Activated T-helper 1 cell treated with anti-CD3 and anti-CD28 coated beads, Interleukin-2, amount 50 U/mL, for 16 hours (primary cell): ENCODE data around the gene MMP19.
"Not testable (repeated sequence)": the region's sequence is repeated elsewhere in the genome, so short reads cannot be mapped to it uniquely, and the experiment has no call there.

ENCODE experiments used
- DNase-seq, 2 donors: peaks; one replicate each; pipeline ENCODE4 v3.0.0-alpha.2; 2020; ENCODE audit warnings: low read depth in 1 of 2, low spot score in 1 of 2

The MMP19 gene

DNA sequence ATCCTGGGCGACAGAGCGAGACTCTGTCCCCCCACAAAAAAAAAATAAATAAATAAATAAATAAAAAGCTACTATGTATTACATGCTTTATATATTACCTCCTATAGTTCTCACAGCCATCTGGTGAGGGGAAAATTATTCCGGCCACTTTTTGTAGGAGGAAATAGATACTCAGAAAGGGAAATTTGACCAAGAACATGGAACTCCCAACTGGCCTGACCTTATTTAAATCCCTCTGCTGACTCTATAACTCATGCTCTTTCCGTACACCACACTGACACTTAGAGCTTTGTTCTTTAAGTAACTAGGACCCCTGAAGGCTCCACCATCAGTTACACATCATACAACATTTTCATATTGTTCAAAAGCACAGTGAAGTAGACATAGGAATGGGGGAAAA is 2.2 kb upstream of the MMP19 start:
- DNase-seq: no peak

DNA sequence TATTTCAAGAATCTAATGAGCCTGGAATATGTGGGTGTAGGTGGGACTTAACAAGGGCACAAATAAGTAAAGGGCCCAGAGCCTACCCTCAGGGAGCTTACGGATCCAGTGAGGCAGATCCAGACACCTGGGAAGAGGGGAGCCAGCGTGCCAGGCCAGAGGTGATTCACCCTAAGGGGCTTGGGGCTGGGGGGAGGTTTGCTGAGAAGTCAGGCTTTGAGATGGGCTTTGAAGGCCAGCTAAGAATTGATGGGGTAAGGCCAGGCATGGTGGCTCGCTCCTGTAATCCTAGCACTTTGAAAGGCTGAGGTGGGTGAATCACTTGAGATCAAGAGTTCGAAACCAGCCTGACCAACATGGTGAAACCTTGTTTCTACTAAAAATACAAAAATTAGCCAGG is 695 bp upstream of the MMP19 start:
- no peak for DNase-seq

DNA sequence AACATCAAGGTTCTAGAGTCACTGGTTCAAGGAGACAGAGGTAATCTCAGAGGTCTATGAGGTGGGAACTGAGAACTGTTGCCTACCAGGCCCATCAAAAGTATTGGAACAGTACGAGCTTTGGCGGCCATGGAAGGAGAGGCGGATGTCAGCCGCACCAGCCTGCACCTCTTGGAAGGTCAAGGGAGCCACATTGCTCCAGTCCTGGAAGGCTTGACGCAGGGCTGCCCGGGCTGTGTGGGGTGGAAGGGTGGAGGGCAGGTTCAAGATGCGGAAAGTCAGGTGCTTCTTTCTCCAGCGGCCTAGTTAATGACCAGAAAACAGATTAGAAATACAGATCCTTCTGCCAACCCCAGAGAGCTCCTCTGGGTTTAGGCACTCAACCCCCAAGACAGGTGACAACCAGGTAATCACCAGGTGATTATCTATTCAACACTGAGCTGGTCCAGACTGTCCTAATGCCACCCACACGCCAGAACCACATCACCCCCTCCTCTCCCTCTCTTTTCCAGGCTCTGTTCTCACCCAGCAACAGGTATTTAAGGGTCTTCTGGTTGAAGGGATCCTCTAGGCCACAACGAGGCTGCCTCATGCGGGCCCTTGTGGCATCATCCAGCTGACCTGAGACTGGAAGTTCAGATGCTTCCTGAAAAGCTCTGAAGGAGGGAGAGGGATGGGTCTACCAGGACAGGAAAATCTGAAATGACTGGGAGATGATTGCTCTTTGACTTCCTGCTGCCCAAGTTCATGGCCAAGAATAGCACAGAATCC is 2.0 kb downstream of the MMP19 start:
- no peak for DNase-seq

DNA sequence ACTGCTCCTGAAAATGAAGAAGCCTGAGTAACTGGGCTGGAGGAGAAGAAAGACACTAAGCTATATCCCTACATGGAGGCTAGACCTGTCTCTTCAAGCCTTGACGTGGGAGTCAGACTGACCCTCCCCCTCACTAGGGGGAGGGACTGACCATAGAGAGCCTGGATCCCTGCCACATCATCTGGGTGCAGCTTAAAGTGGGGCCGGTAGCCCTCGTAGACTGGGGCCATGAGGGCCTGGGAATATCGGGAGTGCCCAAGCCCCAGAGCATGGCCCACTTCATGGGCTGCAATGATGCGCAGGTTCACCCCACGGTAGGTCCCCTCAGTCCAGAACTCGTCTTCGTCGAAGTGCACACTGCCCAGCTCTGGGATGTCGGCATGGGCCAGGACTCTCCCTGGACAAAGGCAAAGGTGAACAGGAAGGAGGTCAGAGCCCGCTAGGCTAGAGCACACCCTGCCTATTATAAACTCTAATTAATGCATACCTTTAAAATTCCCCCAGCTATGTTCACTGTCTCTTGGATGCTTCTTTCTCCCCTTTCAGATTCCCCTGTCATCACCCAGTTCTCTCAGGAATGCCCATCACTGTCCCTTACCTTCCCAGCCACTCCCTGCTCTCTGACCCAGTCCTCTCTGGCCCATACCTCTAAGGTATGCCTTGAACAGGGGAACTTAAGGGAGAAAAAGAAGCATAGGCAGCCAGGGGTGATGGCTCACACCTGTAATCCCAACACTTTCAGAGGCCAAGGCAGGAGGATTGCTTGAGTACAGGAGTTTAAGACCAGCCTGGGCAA is 3.2 kb downstream of the MMP19 start:
- DNase-seq: no peak

DNA sequence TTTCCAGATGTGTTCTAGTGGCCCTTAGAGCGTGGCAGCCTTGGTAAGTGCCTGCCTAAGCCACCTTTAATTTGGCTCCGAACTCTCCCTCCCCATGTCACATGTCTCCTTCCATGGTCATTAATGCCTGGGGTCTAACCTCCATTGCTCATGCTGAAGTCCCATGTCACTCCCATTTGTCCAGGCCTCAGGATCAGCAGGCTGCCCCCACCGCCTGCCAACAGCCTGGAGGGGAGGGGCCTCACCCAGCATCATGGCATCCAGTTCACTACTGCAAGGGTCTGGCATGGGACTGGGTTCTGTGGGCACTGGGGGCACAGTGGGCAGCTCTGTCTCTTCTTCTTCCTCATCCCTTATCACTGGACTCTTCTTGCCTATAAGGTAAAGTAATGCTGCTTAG is 4.4 kb downstream of the MMP19 start:
- DNase-seq: no peak

DNA sequence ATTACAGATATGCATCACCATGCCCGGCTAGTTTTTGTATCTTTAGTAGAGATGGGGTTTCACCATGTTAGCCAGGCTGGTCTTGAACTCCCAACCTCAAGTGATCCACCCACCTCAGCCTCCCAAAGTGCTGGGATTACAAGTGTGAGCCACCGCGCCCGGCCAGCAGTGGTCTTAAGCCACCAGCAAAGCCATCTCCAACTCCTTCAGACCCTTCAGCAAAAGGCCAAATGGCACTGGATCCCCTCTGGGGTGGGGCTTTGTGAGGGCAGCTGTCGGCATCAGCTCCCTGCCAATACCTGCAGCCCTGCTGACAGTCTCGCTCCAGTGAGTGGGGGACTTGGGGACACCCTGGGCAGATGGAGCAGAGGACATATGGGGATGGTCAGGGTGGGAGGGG is 8.3 kb downstream of the MMP19 start:
- DNase-seq: not testable (repeated sequence)

DNA sequence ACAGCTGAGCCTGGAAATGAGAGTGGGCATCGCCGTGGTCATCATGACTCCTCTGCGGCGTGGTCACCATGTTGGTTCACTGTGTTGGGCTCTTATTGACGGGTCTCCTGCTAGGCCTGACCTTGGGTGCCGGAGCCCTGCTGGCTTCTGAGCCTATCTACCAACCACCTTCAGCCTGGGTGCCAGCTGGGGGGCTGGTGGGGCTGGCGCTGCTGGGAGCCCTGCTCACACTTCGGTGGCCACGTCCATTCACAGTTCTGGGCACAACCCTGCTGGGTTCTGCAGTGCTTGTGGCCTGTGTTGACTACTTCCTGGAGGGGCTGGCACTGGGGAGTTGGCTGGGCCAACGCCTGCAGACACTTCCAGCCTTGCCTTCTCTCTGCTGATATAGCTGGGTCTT is 9.7 kb downstream of the MMP19 start:
- no peak for DNase-seq

DNA sequence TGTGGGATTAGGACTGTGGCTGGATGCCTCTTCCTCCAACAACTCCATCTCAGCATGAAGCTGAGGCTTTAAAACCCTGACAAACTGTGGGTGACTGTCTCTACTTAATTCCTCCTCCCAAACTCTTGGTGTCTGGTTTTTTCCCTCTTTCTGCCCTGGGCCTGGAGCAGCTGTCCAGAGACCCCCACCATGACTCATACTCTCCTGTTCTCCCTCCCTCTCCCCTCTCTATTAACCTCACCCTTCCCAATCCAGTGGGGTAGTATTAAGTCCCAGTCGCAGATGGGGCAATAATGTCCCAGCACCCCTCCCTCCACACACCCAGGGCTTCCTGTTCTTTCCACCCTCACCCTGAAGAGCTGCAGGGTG is 11.3 kb downstream of the MMP19 start:
- no peak for DNase-seq

DNA sequence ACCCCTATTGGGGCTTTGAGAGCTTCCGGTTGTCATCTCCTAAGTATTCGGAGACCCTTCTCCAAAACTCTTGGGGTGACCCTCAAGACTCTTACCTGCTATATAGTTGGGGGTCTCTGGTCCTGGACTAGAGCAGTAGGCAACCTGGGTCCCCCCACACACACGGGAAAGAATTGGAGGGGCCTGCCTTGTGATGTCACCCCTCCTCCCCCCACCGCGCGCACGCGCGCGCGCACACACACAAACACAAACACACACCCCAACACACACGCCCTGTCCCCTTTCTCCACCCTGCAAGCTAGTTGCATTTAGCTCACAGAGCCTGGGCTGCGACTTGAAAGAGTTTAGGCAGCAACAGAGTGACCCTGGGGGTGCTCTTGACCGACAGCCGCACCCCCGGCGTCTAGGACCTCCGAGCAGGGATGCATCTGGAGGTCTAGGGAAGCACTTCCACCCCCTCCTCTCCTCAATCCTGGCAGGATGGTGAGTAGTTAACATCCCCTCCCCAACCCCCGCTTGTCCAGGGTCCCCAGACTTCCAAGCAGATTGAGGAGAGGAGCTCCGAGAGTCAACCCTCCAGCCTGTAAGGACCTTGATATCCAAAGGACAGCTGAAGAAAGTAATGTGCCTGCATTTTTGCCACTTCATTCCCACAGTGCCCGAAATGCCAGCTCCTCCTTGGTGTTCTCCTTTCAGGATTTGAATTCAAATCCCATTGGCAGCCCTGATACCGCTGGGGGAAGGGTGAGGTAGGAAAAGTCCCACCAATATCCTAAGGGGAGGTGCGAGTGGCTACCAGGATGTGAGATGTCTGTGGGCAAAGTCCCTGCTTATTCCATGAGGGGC is 11.9 kb downstream of the MMP19 start:
- no peak for DNase-seq

DNA sequence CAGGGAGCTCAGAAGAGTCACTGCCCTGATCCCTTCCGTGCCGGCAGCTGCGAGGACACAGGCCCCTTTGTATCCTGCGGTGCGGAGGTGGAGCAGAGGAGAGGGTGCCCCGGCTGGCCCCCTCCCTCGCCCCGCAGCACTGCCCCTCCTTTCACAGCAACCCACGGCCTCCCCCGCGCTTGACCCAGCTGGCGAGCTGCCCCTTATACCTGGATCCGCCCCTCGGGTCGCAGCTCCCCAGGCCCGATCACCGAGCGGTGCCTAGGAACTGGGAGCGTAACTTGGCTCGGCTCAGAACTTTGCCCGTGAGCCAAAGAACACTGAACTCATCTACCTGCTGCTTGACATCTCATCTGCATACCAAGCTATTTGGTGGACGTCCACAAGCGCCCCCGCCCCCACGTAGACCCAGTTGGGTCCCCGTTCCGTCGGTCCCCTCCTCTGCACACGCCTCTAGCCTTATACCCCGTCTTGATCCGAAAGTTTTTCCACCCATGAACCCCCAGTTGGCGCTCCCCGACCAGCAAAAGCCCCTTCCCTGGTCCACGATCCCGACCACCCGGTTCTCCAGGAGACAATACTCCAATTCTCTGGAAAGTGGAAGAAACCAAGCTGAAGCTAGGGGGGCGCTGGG is 12.7 kb downstream of the MMP19 start:
- no peak for DNase-seq

DNA sequence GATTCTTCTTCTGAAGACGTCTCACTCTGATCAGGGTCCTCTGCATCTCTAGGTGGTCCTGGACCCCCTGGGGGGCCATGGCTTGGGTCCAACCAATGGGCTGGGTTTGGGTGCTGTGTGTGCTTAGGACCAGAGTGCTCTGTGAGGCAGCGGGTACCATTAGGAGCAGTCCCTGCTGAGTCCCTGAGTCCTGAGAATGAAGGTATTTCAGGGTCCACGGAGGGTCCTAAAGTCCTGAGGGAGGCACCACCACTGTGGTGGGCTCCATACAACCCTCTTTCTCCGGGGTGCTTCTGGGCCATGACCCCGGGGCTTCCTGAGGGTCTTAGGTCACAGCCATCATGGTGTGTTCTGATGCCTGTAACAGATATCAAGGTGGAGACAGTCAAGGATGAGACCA is 14.4 kb downstream of the MMP19 start:
- no peak for DNase-seq

DNA sequence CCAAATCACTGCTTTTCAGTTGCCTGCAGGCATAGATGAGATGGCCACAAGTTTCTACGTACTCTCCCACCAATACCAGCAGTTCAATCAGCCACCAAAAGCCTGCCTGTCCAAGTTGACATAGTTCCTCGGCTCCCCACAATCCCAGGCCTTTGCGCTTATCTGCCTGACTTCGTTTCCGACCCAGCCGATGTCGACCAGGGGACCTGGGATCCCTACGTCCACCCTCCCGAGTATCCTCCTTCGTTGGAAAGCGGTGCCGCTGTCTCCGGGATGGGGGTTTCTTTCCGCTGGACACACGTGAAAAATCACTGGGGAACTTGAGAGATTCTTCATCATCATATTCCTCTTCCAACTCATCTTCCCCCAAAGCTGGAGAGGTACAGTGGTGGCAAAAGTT is 14.9 kb downstream of the MMP19 start:
- DNase-seq: no peak

DNA sequence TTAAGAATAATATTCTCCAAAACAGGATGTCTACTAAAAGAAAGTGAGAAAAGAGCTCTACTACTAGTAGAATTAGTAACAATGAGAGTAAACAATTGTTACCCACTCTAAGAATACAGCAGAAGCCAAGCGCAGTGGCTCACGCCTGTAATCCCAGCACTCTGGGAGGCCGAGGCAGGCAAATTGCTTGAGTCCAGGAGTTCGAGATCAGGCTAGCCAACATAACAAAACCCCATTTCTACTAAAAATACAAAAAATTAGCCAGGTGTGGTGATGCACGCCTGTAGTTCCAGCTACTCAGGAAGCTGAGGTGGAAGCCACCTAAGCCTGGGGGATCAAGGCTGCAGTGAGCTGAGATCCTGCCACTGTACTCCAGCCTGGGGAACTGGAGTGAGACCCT is 18.0 kb downstream of the MMP19 start:
- no peak for DNase-seq

DNA sequence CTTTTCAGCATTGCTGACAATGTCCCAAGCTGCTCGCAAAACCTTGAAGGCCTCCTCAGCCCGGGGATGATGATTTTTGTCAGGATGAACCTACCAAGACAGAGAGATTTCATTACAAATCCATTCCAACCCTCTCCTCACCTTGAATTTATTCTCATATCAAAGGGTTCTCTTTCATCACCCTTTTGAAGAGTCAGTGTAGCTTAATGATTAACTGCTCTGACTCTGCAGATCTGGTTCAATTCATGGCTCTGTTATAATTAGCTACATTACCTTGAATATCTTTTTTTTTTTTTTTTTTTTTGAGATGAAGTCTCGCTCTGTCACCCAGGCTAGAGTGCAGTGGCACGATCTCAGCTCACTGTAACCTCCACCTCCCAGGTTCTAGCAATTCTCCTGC is 19.3 kb downstream of the MMP19 start:
- DNase-seq: no peak

DNA sequence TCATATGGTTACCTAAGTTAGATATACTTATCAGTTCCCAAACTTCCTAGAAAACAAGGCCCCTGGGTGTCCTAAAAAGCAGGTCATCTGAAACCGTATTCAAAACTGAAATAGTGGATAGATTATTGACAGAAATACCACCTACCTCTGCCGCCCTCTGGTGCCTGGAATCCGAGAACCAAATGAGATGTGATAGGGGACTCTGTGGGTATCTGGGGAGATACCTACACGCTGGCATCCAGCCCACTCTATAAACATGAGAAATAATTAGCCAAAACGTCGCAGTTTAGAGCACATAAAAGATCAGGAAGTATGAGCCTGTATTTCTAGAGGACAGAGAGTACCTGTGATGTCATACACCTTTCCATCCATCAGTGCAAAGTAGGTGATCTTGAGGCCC is 20.5 kb downstream of the MMP19 start:
- DNase-seq: no peak

DNA sequence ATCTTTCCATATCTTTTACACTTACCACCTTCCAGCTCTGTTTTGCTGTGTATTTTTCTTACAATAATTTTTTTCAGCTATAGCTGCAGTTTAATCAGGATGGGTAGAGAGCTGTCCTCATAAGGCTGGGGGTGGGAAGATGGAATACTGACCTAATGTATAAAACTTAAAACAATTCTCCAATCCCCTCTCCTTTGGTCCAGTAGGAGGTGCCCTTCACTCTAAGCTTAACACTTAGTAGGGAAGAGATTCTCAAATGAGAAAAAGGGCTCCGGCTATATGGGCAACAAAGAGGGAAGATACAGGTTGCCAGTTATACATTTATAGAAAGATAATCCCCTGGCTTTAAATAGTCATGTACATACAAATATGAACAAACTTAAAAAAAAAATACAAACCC is 22.1 kb downstream of the MMP19 start:
- no peak for DNase-seq

DNA sequence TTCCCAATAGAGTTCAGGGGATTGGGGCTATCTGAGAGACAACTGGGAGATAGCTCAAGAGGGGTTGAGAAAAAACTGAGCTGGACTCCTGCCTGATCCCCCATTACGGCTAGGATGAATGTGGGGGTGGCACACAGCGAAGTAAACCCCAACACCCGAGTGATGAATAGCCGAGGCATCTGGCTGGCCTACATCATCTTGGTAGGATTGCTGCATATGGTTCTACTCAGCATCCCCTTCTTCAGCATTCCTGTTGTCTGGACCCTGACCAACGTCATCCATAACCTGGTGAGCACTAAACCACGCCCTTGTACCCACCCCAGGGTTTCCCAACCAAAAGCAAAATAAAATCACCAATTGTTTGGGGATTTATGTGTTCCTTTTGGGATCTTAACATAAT is 23.9 kb downstream of the MMP19 start:
- no peak for DNase-seq

DNA sequence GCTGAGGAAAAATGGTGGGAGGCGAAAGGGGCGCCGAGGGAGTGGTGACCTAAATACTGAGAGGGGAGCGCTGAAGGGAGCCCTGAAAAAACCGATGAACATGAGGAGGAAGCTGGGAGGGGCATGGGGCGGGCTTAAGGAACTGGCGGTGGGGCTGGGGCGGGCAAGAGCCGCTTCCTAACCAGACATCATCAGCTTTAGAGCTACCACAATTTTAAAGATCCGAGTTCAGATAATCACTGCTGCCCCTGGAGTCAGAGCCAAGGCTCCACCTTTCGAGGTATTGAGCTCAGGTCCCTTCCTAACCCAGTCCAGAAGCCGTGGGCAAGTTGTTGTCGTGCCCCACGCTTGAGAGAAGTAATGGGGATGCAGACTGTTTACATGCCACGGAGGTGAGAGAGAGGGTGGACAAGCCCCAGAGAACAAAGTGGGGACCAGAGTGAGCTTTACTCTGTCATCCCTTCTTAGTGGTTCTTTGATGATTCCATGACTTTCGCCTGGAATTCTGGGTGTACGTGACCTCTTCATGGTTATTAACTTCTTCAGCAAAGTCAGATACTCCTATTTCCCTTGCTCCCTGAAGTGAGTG is 24.5 kb downstream of the MMP19 start:
- no peak for DNase-seq

DNA sequence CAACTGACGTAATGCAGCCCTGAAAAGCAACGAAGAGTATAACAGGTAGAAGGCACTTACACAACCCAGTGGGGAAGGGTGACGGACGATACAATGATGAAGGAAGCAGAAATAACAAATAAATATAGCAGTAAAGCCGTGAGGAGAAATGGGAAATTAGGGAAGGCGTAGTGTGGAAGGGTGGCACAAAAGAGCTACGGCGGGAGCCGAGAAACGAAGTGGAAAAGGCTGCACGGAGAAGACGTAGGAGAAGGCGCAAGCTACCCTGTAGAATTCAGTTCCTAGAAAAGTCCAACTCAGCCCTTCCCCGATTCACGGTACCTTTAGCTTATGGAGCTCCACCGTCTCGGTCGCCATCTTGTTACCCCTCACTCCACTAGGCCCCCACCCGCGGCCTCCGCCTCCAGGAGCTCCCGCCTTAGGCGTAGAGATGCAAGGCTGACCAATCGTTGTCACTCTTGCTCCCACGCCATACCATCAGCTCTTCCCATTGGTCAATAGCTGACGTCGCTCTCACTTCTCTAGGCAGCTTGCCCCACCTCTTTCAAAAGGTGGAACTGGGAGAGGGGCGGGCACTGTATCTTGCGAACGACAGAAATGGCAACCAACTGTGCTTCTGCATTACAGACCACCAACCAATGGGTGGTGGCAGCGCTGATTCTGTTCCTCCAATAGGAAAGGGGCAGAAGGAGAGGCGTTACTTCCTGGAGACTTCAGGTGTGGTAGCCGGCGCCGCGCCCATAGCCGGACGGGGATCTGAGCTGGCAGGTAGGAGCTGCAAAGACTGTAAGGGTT is 25.2 kb downstream of the MMP19 start, which contains the start of the genes ORMDL2 and SARNP:
Gene ORMDL2 (plus strand): TSS at position 697 of the 795 bp plus-strand sequence. CDS start 959 bp downstream, outside the sequence.
Gene SARNP (minus strand): TSS at position 380 of the 795 bp plus-strand sequence. CDS start 23 bp downstream, at position 357.
- peak; percentile 84 to 91 for DNase-seq

DNA sequence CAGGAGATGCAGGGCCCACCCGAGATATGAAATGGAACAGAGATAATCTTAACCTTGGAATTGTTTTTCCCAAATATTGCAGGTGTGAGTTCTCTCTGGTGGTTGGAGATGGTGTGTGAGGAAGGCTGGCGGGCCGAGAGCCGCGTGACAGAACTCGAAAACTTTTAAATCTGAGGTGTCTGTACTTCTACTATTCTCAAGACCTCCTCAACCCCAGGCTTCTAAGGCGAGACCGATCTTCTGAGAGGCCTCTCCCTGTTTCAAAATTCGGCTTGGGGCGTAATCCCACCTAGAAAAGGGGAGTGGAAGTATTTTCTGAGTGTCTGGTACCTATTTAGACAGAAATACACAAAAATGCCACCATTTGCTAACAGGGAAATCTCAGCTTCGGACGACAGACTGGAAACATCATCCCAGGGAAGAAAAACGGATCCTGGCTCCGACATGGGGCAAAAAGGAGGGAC is 25.8 kb downstream of the MMP19 start:
- no peak for DNase-seq
